ENCODE data around the gene RPL39L. TPM values are rescaled to one million over a fixed set of nuclear protein-coding genes. Genes with fewer than 3 reads are reported as not detected.
"Not testable (repeated sequence)": the region's sequence is repeated elsewhere in the genome, so short reads cannot be mapped to it uniquely, and the experiment has no call there.

Gene RPL39L
- total RNA-seq, 4 donors from 2014 or later: 5.4 to 8.9 (median 7.4) TPM

GRCh38 chr3:187145149-187145895 is 6.0 kb upstream of the RPL39L start:
- no peaks in the 10 kb centered on the region for H3K36me3 ChIP-seq
- no peaks in the 10 kb centered on the region for H3K4me1 ChIP-seq
- 100% methylated on average over 3 of the region's 3 CpGs; no CpG with 5 or more reads in 1 of the 2 donors for WGBS, 2 donors (ENCODE audit: low coverage in 1 of 2)
- no peak overlapping the region for H3K27ac ChIP-seq
- no peaks in the 10 kb centered on the region for H3K27me3 ChIP-seq
- TF ChIP-seq EP300 (IDR thresholded peaks at IDR 0.05): no peak
- no peak for TF ChIP-seq POLR2A (IDR thresholded peaks at IDR 0.05)
- no peak for TF ChIP-seq POLR2AphosphoS5 (IDR thresholded peaks at IDR 0.05)
- TF ChIP-seq CTCF (IDR thresholded peaks at IDR 0.05): no peak
- no peak for ATAC-seq
- H3K9me3 ChIP-seq: no peaks in the 10 kb centered on the region
- no peak overlapping the region for H3K4me3 ChIP-seq

- Histone ChIP-seq H3K4me1 (peaks cover 0 to 16% (median 0%) of the 10 kb centered on the region in 3 donors), H3K27me3 (no peaks in the 10 kb centered on the region), H3K4me3 (peak overlapping the region; percentile 30 to 65), H3K36me3 (no peaks in the 10 kb centered on the region), H3K9me3 (no peaks in the 10 kb centered on the region), H3K27ac (peak overlapping the region in 3 of 4 donors; percentile 63 to 78 (median 72))
- no peak for TF ChIP-seq POLR2AphosphoS5 (IDR thresholded peaks at IDR 0.05)
- no peak for TF ChIP-seq CTCF (IDR thresholded peaks at IDR 0.05)
- no peak for TF ChIP-seq EP300 (IDR thresholded peaks at IDR 0.05)
- TF ChIP-seq POLR2A (IDR thresholded peaks at IDR 0.05): no peak
- no peak for ATAC-seq
- WGBS, 2 donors (ENCODE audit: low coverage in 1 of 2): 11 to 33% methylated on average over 2 to 3 of the region's 3 CpGs
Observed at GRCh38 chr3:187139895-187140253, 578 bp upstream of the RPL39L start.

- ATAC-seq: no peak
- H3K27ac ChIP-seq: no peak overlapping the region
- H3K4me3 ChIP-seq: no peak overlapping the region
- no peaks in the 10 kb centered on the region for H3K27me3 ChIP-seq
- TF ChIP-seq POLR2A (IDR thresholded peaks at IDR 0.05): no peak
- TF ChIP-seq EP300 (IDR thresholded peaks at IDR 0.05): no peak
- no peak for TF ChIP-seq POLR2AphosphoS5 (IDR thresholded peaks at IDR 0.05)
- no peak for TF ChIP-seq CTCF (IDR thresholded peaks at IDR 0.05)
- peaks cover 0 to 16% (median 0%) of the 10 kb centered on the region in 3 donors for H3K4me1 ChIP-seq
- H3K36me3 ChIP-seq: peaks cover 0 to 7% of the 10 kb centered on the region in 2 donors
- no peaks in the 10 kb centered on the region for H3K9me3 ChIP-seq
- WGBS, 2 donors (ENCODE audit: low coverage in 1 of 2): 66% methylated on average over 4 of the region's 4 CpGs; no CpG with 5 or more reads in 1 of the 2 donors
Observed at GRCh38 chr3:187136936-187137335, 2.4 kb downstream of the RPL39L start.

- 67 to 92% methylated on average over 1 of the region's 1 CpG for WGBS, 2 donors (ENCODE audit: low coverage in 1 of 2)
- Histone ChIP-seq H3K36me3 (peaks cover 0 to 7% of the 10 kb centered on the region in 2 donors), H3K4me1 (peaks cover 0 to 16% (median 0%) of the 10 kb centered on the region in 3 donors), H3K27ac (no peak overlapping the region), H3K9me3 (no peaks in the 10 kb centered on the region), H3K27me3 (no peaks in the 10 kb centered on the region), H3K4me3 (no peak overlapping the region)
- no peak for ATAC-seq
- no peak for TF ChIP-seq POLR2AphosphoS5 (IDR thresholded peaks at IDR 0.05)
- no peak for TF ChIP-seq POLR2A (IDR thresholded peaks at IDR 0.05)
- no peak for TF ChIP-seq CTCF (IDR thresholded peaks at IDR 0.05)
- no peak for TF ChIP-seq EP300 (IDR thresholded peaks at IDR 0.05)
Observed at GRCh38 chr3:187136337-187136736, 3.0 kb downstream of the RPL39L start.

GRCh38 chr3:187135172-187135690 is 4.1 kb downstream of the RPL39L start:
- peaks cover 0 to 16% (median 0%) of the 10 kb centered on the region in 3 donors for H3K4me1 ChIP-seq
- H3K27me3 ChIP-seq, H3K9me3 ChIP-seq, H3K27ac ChIP-seq, H3K36me3 ChIP-seq, ATAC-seq, H3K4me3 ChIP-seq: not testable (repeated sequence)
- 90 to 98% methylated on average over 8 to 11 of the region's 11 CpGs for WGBS, 2 donors (ENCODE audit: low coverage in 1 of 2)

- not testable (repeated sequence) for ATAC-seq, H3K9me3 ChIP-seq
- 94% methylated on average over 2 of the region's 2 CpGs; no CpG with 5 or more reads in 1 of the 2 donors for WGBS, 2 donors (ENCODE audit: low coverage in 1 of 2)
Observed at GRCh38 chr3:187133181-187133580, 6.1 kb downstream of the RPL39L start.

More at GRCh38 chr3:187133181-187133580, 6.1 kb downstream of the RPL39L start:
- not testable (repeated sequence) for H3K4me1 ChIP-seq, H3K27ac ChIP-seq, H3K36me3 ChIP-seq, H3K4me3 ChIP-seq, H3K27me3 ChIP-seq
